NCI-H2196 treated with DMSO at 0.1 percent for 48 hours (cell line): ENCODE measurements around the gene TTC13.
"Not testable (repeated sequence)": the region's sequence is repeated elsewhere in the genome, so short reads cannot be mapped to it uniquely, and the experiment has no call there.

Experiments
- DNase-seq: peaks from one replicate; lab custom pipeline; 2025; ENCODE audit not compliant: unreplicated experiment; lab: John Stamatoyannopoulos, UW

The TTC13 gene

DNA sequence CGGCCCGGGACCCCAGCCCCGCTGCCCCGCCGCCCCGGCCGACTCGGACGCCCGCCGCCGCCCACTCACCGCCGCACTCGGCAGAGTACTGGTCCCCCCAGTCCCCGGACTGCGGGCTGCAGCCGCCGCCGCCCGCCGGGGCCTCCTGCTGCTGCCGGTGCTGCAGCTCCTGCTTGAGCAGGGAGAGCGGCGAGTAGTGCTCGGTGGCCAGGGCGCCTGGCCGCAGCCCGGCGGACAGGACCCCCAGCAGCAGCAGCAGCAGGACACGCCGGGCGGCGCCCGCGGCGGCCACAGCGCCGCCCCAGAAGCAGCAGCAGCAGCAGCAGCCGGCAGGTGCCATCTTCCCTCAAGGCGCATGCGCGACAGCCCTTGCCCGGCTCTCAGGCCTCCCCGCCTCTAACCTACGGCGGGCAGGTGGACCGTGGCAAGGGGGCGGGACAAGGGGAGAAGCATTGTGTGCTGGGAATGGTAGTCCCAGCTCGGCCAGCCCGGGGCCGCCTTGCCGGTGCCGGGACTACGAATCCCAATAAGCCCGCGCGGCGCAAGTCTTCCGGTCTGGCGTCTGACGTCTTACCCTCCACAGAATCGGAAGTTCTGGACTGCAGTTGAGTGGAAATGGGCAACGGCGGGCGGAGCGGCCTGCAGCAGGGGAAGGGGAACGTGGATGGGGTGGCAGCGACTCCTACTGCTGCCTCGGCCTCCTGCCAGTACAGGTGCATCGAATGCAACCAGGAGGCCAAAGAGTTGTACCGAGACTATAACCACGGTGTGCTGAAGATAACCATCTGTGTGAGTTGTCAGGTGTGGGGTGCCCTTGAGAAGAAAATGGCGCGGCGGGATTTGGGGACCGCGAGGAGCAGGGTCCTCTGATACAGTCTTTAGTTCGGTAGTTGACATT lies at the start of gene TTC13, which contains the start of gene ARV1:
TSS of gene TTC13 (minus strand) at position 371 of the 898 bp plus-strand sequence. CDS start at position 340, 31 bp downstream.
TSS of gene ARV1 (plus strand) at position 604 of the 898 bp plus-strand sequence. CDS start at position 616, 12 bp downstream.
- DNase-seq: peak; percentile 99

DNA sequence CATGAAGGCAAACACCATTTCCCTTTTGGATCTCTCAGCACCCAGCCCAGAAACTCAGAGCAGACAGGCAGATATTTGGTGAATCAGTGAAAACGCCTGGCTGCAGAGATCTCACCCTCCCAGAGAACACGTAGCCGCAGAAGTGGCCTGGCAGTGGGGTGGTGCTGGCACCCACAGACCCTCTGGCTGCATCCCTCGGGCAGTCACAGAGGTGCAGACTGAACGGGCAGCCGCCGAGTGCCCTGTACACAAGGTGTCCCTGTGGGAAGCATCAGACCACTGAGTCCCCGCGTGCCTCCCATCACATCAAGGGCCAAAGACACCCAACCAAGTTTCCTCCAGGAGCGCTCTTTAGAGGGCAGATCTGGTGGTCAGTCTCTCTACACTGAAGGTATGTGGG lies 49.3 kb upstream of the TTC13 start:
- DNase-seq: no peak

DNA sequence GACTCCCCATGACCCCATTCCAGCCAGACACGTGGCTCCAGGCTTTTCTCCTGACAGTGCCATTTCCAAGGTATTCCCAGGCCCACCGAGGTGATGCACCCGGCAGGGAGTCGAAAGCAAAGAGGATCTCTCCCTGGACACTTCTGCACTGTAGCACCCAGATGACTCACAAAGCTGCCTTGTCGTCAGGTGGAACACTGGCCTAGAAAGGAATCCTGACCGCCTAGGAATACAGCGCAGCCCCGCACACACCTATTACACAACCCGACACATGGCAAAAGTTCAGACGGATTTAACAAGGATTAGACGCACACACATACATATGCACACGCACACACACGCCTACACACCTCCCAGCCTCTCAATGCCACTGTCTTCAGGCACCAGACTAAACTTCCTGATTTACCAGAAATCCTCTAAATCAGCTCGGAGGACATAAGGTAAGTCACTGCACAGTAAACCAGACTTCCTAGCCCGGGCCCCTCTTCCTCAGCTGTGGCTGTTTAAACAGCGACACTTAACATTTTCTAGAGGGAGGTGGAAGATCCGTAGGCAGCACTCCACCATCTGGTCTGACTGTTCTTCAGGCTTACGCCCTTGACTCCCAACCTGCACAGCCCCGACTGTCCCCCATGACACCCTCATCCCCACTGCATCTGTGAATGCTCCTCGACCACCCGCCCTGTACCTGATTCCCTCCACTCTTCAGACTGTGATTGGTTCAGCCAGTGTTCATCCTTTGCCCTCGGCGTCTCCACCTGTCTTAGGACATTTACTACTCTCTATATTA lies 48.7 kb upstream of the TTC13 start:
- DNase-seq: no peak

DNA sequence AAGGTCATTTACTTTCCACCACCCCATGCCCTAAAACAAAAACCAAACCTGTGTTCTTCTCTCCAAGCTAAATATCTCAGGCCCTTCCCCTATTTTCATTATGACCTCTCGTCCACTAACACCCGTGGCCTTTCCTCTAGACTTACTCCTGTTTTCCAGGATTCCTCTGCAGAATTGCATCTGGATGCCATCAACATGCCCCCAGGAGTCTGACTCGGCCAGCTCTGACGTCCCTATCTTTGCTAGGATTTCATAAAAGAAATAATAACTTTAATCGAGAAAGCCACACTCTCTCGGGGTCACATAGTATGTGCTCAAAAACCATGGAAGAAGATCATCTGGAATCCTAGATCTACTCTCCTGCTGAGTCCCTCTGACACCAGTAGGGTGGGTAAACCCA lies 47.9 kb upstream of the TTC13 start:
- DNase-seq: no peak

DNA sequence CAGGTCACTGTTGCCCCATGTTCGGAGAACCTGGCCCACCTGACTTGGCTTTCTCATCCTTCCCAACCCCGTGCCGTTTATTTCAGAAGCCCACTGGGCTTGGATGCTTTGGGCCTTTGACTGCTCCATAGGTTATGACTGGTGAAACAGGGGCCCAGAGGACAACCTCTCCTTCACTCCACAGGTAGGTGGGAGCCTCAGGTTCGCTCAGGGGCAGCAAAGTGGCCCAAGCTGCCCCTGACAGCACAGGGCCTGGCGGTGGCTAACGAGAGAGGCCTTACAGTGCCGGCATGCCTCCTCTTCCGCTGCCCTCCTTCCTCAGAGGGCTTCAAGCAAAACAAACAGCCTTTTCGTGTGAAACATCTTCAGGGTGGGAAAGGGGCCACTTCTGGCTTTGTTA lies 44.5 kb upstream of the TTC13 start:
- DNase-seq: no peak

DNA sequence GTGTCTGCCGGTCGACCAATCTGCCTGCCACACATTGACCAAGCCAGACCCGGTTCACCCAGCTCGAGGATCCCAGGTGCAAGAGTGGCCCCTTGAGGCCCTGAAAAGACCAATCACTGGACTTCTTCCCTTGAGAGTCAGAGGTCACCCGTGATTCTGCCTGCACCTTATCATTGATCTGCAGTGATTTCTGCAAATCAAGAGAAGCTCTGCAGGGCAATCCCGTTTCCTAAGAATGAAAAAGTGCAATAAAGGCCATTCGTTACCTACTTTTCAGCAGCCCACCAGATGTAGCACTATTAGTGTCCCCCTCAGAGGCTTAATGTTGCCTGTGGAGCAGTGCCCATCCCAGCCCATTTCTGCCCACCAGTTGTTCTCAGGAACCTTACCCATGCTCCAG lies 43.9 kb upstream of the TTC13 start:
- not testable (repeated sequence) for DNase-seq

GRCh38 chr1:231021540-231022031 lies 42.9 kb upstream of the TTC13 start:
- no peak for DNase-seq

- DNase-seq: no peak
These were observed 42.2 kb upstream of the TTC13 start for GRCh38 chr1:231020816-231021215.

- no peak for DNase-seq
These were observed 41.5 kb upstream of the TTC13 start for GRCh38 chr1:231020139-231020601.

DNA sequence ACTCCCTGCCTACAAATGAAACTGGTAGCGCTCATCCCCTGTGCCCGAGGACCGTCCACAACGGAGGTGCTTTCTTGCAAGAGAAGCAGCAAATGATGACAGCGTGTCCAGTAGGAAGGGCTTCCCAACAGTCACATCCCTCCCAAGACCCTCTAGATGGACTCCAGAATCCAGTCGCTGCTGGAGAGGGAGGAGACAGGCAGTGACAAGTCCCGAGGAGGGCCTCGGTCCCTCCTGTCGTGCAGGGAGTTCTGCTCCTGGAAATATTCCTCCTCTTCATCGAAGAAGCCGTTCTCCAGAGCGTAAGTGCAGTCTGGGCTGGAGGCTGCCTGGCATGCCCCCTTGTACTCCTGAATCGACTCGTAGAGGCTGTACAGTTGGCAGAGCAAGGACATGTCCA lies 41.0 kb upstream of the TTC13 start:
- DNase-seq: no peak

DNA sequence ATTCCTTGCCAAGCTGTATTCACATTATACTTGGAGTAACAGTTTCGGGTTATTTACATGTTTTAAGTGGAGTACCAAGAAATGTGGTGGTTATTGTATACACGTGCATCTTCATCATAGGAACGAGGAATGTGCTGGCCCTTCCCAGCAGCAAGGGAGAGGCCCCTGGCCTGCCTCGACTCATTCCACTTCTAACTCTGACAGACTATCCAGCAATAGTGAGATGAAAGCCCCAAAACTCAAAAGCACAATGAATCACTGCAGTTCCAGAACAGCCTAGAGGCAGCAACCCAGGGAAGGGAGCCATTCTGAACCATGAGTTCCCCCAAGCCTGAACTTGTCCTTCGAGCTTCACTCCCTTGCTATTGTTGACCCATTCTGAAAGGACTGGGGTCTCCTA lies 38.3 kb upstream of the TTC13 start:
- no peak for DNase-seq

DNA sequence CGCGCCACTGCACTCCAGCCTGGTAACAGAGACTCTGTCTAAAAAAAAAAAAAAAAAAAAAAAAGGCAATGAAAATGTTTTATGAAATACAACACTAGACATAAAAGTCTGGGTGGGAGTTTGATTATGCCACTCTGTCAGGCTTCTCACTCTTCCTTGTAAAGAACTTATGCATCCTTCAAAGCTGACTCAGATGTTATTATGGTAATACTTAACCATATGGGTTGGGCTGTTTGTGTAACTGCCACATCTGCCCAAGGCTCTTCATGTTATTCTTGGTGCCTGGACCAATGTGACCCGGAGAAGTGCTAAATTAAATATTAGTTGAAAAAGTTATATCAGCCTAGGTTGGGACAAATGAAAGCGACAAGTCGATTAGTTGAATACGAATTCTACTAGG lies 37.6 kb upstream of the TTC13 start:
- no peak for DNase-seq

GRCh38 chr1:231013391-231014015 lies 34.8 kb upstream of the TTC13 start:
- no peak for DNase-seq

DNA sequence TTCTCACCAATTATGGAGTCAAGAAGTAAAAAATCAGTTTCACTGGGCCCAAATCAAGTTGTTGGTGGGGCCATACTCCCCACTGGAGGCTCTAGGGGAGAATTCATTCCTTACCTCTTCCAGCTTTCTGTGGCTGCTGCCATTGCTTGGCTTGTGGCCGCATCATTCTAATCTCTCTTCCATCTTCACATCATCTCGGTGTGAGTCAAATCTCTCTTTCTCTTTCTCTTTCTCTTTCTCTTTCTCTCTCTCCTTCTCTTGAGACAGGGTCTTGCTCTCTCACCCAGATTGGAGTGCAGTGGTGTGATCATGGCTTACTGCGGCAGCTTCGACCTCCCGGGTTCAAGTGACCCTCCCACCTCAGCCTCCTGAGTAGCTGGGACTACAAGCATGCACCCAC lies 33.3 kb upstream of the TTC13 start:
- no peak for DNase-seq

DNA sequence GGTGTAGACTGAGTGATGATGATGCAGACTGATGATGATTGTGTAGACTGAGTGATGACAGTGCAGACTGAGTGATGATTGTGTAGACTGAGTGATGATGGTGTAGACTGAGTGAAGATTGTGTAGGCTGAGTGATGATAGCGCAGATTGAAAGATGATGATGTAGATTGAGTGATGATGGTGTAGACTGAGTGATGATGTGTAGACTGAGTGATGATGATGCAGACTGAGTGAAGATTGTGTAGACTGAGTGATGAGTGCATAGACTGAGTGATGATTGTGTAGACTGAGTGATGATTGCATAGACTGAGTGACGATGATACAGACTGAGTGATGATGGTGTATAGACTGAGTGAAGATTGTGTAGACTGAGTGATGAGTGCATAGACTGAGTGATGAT lies 32.7 kb upstream of the TTC13 start:
- no peak for DNase-seq

GRCh38 chr1:231007535-231007934 lies 28.9 kb upstream of the TTC13 start:
- DNase-seq: not testable (repeated sequence)

- DNase-seq: no peak
These were observed 23.2 kb upstream of the TTC13 start for GRCh38 chr1:231001892-231002291.

- no peak for DNase-seq
These were observed 22.0 kb upstream of the TTC13 start for GRCh38 chr1:231000639-231001038.

GRCh38 chr1:231000201-231000600 lies 21.5 kb upstream of the TTC13 start:
- DNase-seq: no peak

DNA sequence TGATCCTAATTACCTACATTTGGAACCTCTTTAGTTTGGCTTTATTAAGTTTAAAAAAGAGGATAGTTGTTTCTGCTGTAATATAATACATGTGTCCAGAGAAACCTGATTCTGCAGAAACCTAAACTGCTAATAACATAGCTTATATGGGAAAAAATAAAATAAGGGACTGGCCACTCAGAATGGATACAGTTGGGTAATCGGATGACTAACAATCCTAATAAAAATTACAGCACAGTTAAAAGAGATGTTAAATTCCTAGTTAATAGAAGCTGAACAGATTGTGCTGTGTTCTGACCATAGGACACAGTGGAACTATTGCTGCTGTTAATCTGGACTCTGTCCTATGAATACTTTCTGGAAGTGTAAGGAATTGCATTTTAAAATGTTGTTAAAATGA lies 16.2 kb upstream of the TTC13 start:
- no peak for DNase-seq

DNA sequence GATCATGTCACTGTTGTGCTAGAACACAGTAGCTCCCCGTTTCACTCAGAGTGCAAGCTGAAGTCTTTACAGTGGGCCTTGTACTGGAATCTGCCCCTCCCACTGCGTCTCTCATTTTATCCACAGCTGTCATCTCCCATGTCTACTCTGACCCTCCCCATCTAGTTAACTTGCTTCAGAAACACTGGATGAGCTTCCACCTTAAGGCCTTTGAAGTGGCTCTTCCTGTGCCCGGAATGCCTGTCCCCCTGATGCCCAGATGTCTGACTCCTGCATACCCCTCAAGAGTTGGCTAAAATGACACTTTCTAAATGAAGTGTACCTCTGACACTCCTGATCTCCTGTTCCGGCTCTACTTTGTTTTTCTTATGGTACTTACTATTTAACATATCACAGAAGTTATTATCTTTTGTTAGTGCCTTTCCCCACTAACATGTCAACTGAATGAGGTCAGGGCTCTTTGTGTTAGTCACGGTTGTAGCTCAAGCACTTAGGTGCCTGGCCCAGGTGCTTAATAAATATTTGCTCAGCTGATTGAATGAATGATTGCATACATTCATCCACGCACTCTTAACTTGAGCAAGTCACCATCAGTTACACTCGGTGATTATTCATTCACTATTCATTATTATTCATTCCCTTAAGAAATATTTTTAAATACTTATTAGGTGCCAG lies 13.6 kb upstream of the TTC13 start:
- DNase-seq: peak; percentile 23
